HCEC 1CT (cell line): Measurements from ENCODE around the gene CKMT2.
"Not testable (repeated sequence)": the region's sequence is repeated elsewhere in the genome, so short reads cannot be mapped to it uniquely, and the experiment has no call there.

ENCODE experiments used
- DNase-seq: peaks from one replicate; pipeline ENCODE4 v3.0.0-alpha.2; 2017

Gene CKMT2

DNA sequence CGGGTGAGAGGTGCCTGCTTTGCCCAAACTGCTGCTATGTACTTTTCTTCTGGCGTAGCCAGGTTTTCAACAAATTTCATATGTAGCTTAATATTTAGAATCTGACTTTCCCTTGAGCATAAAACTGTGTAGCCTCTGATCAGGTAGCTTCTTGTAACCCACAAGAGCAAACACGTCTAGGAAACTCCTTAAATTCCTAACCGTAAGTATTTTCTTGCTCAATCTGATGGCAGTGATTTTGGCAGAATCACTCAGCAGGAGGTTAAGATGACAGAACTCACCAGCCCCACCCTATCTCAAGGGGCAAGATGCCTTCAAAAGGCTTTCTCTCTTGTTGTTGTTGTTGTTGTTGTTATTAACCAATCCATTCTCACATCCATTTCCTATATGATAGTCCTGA, 20.8 kb downstream of the CKMT2 start:
- DNase-seq, result no peak

GRCh38 chr5:81254886-81255559, 21.9 kb downstream of the CKMT2 start:
- no peak for DNase-seq

- DNase-seq, result no peak
These were observed 23.6 kb downstream of the CKMT2 start for GRCh38 chr5:81256766-81257165.

- not testable (repeated sequence) for DNase-seq
These were observed 29.7 kb downstream of the CKMT2 start for GRCh38 chr5:81262796-81263195.

GRCh38 chr5:81265101-81265500, 32.0 kb downstream of the CKMT2 start:
- DNase-seq, result peak; percentile 60

GRCh38 chr5:81268521-81269196, 35.5 kb downstream of the CKMT2 start:
- peak; percentile 91 for DNase-seq

- peak; percentile 6 for DNase-seq
These were observed 36.8 kb downstream of the CKMT2 start for GRCh38 chr5:81269751-81270393.

DNA sequence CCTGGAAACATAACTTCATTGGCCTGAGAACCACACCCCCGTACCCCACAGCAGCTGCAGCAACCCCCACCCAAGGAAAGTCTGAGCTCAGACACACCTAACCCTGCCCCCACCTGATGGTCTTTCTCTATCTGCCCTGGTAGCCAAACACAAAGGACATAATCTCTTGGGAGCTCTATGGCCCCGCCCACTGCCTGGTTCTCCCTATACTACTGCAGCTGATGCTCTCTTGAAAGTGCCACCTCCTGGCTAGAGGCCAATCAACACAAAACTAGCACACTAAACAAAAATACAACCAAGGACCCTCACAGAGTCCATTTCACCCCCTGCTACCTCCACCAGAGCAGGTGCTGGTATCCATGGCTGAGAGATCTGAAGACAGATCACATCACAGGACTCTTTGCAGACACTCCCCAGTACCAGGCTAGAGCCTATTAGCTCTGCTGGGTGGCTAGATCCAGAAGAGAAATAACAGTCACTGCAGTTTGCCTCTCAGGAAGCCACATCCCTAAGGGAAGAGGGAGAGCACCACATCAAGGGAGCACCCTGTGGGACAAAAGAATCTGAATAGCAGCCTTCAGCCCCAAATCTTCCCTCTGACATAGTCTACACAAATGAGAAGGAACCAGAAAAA, 37.4 kb downstream of the CKMT2 start:
- not testable (repeated sequence) for DNase-seq

GRCh38 chr5:81283976-81284375, 50.9 kb downstream of the CKMT2 start:
- DNase-seq, result no peak

- peak; percentile 15 for DNase-seq
These were observed 53.0 kb downstream of the CKMT2 start for GRCh38 chr5:81286059-81286617.

- DNase-seq, result no peak
These were observed 54.9 kb downstream of the CKMT2 start for GRCh38 chr5:81288021-81288433.

GRCh38 chr5:81290146-81290545, 57.0 kb downstream of the CKMT2 start:
- no peak for DNase-seq

GRCh38 chr5:81292130-81292529, 59.0 kb downstream of the CKMT2 start:
- no peak for DNase-seq

GRCh38 chr5:81294021-81294420, 60.9 kb downstream of the CKMT2 start:
- not testable (repeated sequence) for DNase-seq

GRCh38 chr5:81297531-81297930, 64.4 kb downstream of the CKMT2 start:
- DNase-seq, result no peak

DNA sequence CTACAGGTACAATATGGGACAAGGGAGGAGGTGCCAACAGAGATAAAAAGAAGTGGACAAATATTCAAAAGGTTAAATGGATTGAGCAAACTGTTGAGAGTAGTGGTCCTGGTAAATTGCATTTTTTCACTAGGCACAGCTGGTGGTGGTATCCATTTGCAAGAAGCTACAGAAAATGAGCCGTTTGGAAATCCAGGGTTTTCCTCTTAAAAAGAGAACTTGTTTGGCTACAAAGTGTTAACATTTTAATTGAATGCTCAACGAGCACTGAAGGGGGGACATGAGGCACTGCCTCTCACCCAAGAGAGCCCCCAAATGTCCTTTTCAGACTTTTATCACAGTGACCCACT, 67.8 kb downstream of the CKMT2 start:
- DNase-seq, result no peak

GRCh38 chr5:81301271-81302015, 68.3 kb downstream of the CKMT2 start, which contains the start of gene ZCCHC9:
ZCCHC9 (plus strand) TSS chr5:81301587; CDS start chr5:81304758, 3,171 bp downstream.
- peak; percentile 94 for DNase-seq

- DNase-seq, result no peak
These were observed 69.5 kb downstream of the CKMT2 start for GRCh38 chr5:81302596-81302995.

DNA sequence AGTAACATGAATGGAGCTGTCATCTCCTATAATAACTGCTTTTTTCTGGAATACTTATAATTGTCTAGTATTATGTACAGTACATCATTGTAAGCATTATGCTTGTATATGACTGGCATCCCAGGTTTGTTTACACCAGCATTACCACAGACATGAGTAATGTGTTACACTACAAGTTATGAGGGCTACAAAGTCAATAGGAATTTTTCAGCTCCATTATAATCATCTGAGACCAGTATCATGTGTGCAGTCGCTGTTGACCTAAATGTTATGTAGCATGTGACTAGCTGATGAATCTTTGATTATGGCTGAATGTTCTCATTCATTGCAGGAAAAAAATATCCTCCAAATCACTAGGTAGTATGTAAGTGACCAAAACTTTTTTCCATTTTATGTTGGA, 70.4 kb downstream of the CKMT2 start:
- DNase-seq, result peak; percentile 96

- DNase-seq, result no peak
These were observed 72.7 kb downstream of the CKMT2 start for GRCh38 chr5:81305785-81306184.

DNA sequence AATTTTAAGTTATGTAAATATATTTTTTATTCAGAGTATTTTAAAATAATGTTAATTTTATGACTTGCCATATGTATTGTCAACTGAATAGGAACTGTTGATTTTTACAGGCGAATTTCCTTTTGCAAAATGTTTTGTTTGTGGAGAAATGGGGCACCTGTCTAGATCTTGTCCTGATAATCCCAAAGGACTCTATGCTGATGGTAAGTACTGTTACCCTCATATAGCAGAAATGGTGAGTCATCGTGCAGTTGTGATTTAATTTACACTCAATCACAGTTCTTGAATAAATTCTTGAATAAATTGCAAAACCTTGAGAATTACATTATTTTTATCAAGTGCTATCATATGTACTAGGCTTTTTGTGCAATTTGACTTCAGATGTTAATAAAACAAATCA, 75.7 kb downstream of the CKMT2 start:
- no peak for DNase-seq

DNA sequence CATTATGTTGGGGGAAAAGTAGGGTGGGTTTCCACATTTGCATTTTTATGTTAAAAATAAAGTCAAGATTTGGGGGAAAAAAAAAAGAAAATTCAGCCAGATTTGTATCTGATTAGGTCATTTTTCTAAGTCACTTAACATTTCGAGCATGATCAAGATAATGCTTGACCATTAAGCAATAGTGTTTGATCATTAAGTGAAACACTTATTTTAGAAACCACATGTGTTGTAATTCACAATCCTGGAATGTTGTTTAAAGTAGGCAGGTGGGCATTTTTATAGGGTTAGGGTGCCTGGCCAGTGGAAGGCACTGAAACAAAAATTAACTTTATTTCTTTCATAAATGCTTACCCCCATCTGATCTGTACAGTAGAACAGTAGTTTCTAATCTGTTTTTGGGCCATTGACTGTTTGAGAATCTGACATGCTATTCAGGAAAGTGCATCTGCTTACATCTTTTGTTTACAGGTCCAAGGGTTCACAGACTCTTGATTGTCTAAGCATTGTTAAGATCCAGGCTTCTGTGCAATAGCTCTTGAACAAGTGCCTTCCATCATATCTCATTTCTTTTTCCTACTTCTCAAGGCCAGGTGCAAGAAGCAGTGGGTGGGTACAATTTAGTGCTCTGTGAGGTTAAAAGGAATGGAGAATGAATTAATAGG, 77.4 kb downstream of the CKMT2 start:
- DNase-seq, result no peak
